Islet precursor cell (in vitro differentiated cells): Measurements from ENCODE around the gene POU2F3.
A peak's percentile ranks its signal among the peaks of the same experiment; 100 is the strongest.

Source experiments
- DNase-seq: peaks from one replicate; pipeline ENCODE4 v3.0.0-alpha.2; 2018

Gene POU2F3

GRCh38 chr11:120346233-120346632 is 106.3 kb downstream of the POU2F3 start:
- DNase-seq: no peak

GRCh38 chr11:120350637-120351036 is 110.7 kb downstream of the POU2F3 start:
- no peak for DNase-seq

- DNase-seq: peak; percentile 72
Observed at GRCh38 chr11:120352405-120352804, 112.5 kb downstream of the POU2F3 start.

DNA sequence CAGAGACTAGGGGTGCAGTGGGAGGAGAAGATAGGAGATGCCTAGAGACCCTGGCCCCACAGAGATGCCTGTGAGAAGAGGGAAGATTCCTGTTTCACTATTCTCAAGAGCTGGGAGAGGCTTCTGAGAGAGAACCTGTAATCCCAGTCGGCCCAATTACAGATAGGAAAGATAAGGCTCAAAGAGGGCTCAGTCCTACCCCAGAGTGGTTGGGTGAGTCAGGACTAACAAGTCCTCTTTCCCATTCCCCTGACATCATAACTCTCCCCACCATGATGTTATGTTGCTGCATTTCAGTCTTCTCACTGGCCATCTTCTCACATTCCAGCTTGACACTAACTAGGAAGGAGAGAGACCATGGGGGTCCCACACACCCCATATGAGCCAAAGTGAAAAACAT is 114.1 kb downstream of the POU2F3 start:
- peak; percentile 91 for DNase-seq

DNA sequence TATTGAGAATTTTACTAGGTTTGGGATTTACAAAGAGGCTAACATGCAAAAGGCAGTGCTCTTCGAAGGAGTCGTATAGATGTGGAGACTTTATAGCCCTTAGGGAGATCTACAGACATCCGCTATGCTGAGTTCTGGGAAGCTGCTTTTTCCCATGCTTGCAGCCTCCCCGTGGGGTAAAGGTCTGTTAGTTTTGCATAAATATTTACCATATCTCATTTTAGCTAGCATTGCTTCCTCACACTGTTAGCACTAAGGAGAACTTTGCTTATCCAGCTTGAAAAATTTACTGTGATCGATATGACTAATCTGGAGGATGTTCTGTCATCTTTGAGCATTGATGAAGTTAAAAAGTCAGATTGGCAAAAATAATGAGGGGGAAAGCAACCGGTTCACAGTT is 114.8 kb downstream of the POU2F3 start:
- no peak for DNase-seq

DNA sequence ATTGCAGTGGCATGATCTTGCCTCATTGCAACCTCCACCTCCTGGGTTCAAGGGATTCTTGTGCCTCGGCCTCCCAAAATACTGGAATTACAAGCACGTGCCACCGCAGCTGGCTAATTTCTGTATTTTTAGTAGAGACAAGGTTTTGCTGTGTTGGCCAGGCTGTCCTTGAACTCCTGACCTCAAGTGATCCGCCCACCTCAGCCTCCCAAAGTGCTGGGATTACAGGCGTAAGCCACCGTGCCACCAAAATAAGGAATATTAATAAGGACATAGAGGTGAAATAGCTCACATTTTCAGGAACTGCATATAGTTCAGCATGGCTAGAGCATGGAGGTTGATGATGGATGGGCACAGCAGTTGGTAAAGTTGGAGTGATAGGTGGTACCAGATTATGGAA is 117.7 kb downstream of the POU2F3 start:
- DNase-seq: no peak

DNA sequence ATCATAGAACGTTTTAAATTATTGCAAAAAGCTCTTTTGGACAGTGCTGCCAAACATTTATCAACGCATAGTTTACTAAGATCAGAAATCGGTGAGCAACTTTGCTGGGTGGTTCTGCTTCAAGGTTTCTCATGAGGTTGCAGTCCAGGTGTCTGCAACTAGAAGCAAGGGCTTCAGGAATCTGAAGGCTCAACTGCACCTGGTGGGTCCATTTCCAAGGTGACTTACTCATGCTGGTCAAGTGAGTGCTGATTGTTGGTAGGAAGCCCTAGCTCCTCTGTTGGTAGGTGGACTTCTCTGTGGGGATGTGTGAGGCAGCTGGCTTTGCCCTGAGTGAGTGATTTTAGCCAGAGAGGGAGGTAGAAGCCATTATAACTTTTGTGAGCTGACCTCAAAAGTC is 118.8 kb downstream of the POU2F3 start:
- DNase-seq: no peak

DNA sequence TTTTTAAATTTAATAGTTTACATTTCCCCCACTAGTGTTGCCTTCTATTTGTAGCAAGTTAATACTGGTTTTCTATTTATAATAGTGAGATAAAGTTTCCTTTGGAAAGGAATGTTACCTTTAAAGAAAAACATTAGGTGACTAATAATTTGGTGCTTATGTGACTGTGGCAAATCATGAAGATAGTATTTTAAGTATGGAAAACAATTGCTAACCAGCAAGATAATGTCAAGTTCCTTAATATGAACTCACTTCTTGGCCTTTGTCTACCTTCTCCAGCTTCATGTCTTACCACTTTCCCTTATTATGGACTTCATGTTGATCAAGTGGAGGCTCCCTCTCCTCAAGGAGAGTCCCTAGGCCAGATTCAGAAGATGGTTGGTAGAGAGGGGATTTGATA is 123.5 kb downstream of the POU2F3 start:
- DNase-seq: no peak

DNA sequence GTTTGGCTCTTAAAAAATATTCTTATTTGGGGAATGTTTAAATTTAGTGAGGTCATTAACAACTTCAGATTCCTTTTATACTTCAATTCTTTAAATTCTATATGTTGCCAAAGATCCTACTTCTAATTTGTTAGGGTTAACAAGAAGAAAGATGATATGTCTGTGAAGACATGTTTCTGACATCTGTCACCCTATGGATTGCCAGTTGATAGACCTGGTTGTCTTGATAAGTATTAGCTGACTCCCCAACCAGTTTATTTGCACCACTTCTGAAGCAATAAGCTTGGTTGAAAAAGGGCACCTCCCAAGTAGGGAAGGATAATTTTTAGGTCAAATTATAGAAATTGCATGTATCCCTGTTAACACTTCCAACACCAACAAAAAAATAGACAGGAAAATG is 125.6 kb downstream of the POU2F3 start:
- no peak for DNase-seq
